Ishikawa (cell line): ENCODE results near the gene SPIRE2.
A peak's percentile ranks its signal among the peaks of the same experiment; 100 is the strongest.

Experiments
- EP300 ChIP-seq: IDR thresholded peaks from 2 replicates; pipeline ENCODE4 v1.6.1; 2012; ENCODE audit warnings: borderline replicate concordance
- FOXM1 ChIP-seq: IDR thresholded peaks from 2 replicates; pipeline ENCODE4 v1.6.1; 2012; ENCODE audit warnings: low read depth, borderline replicate concordance
- MAX ChIP-seq: IDR thresholded peaks from 2 replicates; pipeline ENCODE4 v1.6.1; 2012
- REST ChIP-seq: IDR thresholded peaks from 2 replicates; pipeline ENCODE4 v1.6.1; 2012; ENCODE audit warnings: low read depth, mild to moderate bottlenecking

- TF ChIP-seq MAX (peak; percentile 30; the same call in 1 of the 2 replicates), REST (no peak), EP300 (no peak), FOXM1 (no peak)
These were observed 5.8 kb upstream of the SPIRE2 start for GRCh38 chr16:89822188-89823086.
